Testis (tissue), 3 donors: ENCODE measurements around the gene ACKR4. TPM values are rescaled to one million over a fixed set of nuclear protein-coding genes. Genes with fewer than 3 reads are reported as not detected.
"Not testable (repeated sequence)": the region's sequence is repeated elsewhere in the genome, so short reads cannot be mapped to it uniquely, and the experiment has no call there.

ENCODE experiments used
- DNase-seq: peaks from one replicate; pipeline ENCODE4 v3.0.0-alpha.2; 2019
- H3K27ac ChIP-seq, 2 donors: fragments of 200-600 bp; sonication (generic); one replicate each; pipeline ENCODE4 v1.5.1; 2019
- H3K27me3 ChIP-seq: fragments of 200-600 bp; sonication (generic); one replicate; pipeline ENCODE4 v1.5.1; 2019
- H3K36me3 ChIP-seq: fragments of 200-600 bp; sonication (generic); one replicate; pipeline ENCODE4 v1.5.1; 2017; ENCODE audit warnings: low read depth; ENCODE audit errors: missing control alignments
- H3K4me1 ChIP-seq: fragments of 200-600 bp; sonication (generic); one replicate; pipeline ENCODE4 v1.5.1; 2019
- H3K4me3 ChIP-seq, 2 donors: fragments of 200-600 bp; sonication (generic); one replicate each; pipeline ENCODE4 v1.5.1; 2017 to 2019
- H3K9me3 ChIP-seq: fragments of 200-600 bp; sonication (generic); one replicate; pipeline ENCODE4 v1.5.1; 2017
- POLR2A ChIP-seq: fragments of 450-650 bp; IDR thresholded peaks from one replicate; pipeline ENCODE4 v1.6.1; 2017; ENCODE audit warnings: antibody characterized with exemption, mild to moderate bottlenecking, moderate library complexity
- WGBS, 2 donors: methylation state at CpG; one replicate each; pipeline ENCODE4 v1.1.5; 2018; 5-methylcytosine and 5-hydroxymethylcytosine counted together
- intact Hi-C: fragments of 100-400 bp; cut with DNase I; formaldehyde crosslinking; loops from one replicate; pipeline ENCODE4 v1.15.1; 2023; ENCODE audit warnings: low total_unique reads
- polyA plus RNA-seq: library from polyadenylated mRNA; stranded (reverse); fragments of 350-450 nt; fragmentation: Illumina TruSeq; extraction: RNeasy Lipid Tissue Mini Kit (QIAGEN cat#74804); gene quantifications from one replicate; pipeline ENCODE4 v1.2.3, GENCODE V29; 2014; ENCODE audit warnings: low read depth, low replicate concordance; ENCODE audit not compliant: insufficient read depth
- total RNA-seq, 2 donors: library from RNA; depleted of rRNA; stranded (reverse); fragments of >200 nt; gene quantifications; one replicate each; pipeline ENCODE4 v1.2.3, GENCODE V29; 2016
- TF ChIP-seq, protein P1 (sequence below), 3 experiments: fragments of 450-650 bp in 2 of 3; fragments of 200-600 bp in 1 of 3; sonication (generic) in 1 of 3; IDR thresholded peaks; one replicate each; pipeline ENCODE4 v1.5.1; 2016 to 2019; ENCODE audit warnings: antibody characterized with exemption in 3 of 3, mild to moderate bottlenecking in 2 of 3, moderate library complexity in 1 of 3

The ACKR4 gene
- total and polyA plus RNA-seq, 3 donors from 2014 or later: 0.16 to 1.2 TPM; not detected in 1

DNA sequence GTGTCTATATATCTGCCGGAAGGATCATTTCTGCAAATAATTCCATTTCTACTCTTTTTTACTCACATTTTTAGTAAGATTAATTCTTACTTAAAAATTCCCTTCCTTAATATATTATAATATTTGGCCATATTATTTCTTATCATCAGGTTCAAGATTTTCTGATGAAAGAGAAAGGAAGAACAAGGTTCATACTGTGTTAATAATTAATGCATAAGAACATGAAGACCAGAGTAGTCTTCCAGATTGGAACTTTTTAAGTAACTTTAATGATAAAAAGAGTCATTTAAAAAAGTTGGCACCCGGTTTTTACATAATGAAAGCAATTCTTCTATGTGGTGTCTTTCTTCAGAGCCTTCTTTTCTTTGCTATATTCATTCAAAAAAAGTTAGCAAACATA lies 590 bp downstream of the ACKR4 start:
- TF ChIP-seq POLR2A: no peak
- TF ChIP-seq, protein P1, sequence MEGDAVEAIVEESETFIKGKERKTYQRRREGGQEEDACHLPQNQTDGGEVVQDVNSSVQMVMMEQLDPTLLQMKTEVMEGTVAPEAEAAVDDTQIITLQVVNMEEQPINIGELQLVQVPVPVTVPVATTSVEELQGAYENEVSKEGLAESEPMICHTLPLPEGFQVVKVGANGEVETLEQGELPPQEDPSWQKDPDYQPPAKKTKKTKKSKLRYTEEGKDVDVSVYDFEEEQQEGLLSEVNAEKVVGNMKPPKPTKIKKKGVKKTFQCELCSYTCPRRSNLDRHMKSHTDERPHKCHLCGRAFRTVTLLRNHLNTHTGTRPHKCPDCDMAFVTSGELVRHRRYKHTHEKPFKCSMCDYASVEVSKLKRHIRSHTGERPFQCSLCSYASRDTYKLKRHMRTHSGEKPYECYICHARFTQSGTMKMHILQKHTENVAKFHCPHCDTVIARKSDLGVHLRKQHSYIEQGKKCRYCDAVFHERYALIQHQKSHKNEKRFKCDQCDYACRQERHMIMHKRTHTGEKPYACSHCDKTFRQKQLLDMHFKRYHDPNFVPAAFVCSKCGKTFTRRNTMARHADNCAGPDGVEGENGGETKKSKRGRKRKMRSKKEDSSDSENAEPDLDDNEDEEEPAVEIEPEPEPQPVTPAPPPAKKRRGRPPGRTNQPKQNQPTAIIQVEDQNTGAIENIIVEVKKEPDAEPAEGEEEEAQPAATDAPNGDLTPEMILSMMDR (IDR thresholded peaks at IDR 0.05): no peak
- Histone ChIP-seq H3K4me1 (no peaks in the 10 kb centered on the region), H3K27ac (no peak overlapping the region), H3K4me3 (no peak overlapping the region), H3K27me3 (no peaks in the 10 kb centered on the region), H3K36me3 (no peaks in the 10 kb centered on the region), H3K9me3 (no peaks in the 10 kb centered on the region)
- intact Hi-C loops: no loop called here
- WGBS, 2 donors: 55 to 60% methylated on average over 2 of the region's 2 CpGs
- no peak for DNase-seq

DNA sequence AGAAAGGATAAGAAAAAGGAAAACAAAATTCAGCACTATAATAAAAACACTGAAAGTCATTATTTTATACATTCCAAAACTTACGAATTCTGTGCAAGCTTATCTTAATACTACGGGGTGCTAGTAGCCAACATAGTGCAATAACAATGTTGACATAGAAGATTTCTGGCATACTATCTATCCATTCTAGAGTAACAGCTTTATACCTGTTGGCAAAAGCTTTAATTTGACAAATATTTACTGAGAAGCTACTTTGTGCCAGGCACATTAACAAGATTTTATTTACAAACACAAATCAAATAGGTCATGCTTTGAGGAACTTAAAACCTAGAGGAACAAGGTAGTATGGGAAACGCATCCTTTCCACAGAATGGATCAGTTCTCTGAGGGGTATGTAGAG lies 1.1 kb downstream of the ACKR4 start:
- Histone ChIP-seq H3K27ac (no peak overlapping the region), H3K9me3 (no peaks in the 10 kb centered on the region), H3K36me3 (no peaks in the 10 kb centered on the region), H3K4me1 (no peaks in the 10 kb centered on the region), H3K4me3 (no peak overlapping the region), H3K27me3 (no peaks in the 10 kb centered on the region)
- no peak for DNase-seq
- intact Hi-C loops: no loop called here
- 64 to 72% methylated on average over 3 of the region's 3 CpGs for WGBS, 2 donors
- TF ChIP-seq POLR2A: no peak
- TF ChIP-seq, protein P1 (IDR thresholded peaks at IDR 0.05): no peak

DNA sequence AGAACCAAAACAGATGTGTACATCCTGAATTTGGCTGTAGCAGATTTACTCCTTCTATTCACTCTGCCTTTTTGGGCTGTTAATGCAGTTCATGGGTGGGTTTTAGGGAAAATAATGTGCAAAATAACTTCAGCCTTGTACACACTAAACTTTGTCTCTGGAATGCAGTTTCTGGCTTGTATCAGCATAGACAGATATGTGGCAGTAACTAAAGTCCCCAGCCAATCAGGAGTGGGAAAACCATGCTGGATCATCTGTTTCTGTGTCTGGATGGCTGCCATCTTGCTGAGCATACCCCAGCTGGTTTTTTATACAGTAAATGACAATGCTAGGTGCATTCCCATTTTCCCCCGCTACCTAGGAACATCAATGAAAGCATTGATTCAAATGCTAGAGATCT lies 3.5 kb downstream of the ACKR4 start:
- DNase-seq, H3K27ac ChIP-seq, H3K27me3 ChIP-seq, H3K9me3 ChIP-seq, H3K4me3 ChIP-seq, H3K4me1 ChIP-seq, H3K36me3 ChIP-seq, intact Hi-C loops: not testable (repeated sequence)
- WGBS, 2 donors: no CpG with 5 or more reads among the region's 1 CpG

DNA sequence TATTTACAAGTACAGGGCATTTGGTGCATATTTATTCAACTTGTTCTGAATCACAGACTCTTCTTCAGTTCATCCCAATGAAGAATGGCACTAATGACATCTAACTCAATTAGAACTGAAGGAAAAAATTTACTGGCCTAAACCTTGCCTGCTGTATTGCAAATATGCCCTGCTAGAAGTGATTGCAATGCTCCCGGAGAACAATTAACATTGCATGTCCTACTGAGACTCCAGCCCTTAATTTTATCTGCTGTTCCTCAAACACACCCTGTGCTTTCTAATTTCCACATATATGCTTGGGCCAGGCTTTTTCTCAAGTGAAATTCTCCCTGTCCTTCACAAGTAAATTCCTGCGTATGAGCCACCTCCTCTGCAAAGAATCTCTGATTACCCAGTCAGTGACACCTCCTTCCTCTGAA lies 8.3 kb downstream of the ACKR4 start:
- no peak for DNase-seq
- intact Hi-C loops: no loop called here
- no peak overlapping the region for H3K4me3 ChIP-seq
- no peaks in the 10 kb centered on the region for H3K36me3 ChIP-seq
- no peaks in the 10 kb centered on the region for H3K4me1 ChIP-seq
- H3K27me3 ChIP-seq: no peaks in the 10 kb centered on the region
- WGBS, 2 donors: 55 to 60% methylated on average over 2 of the region's 2 CpGs
- no peak overlapping the region for H3K27ac ChIP-seq
- H3K9me3 ChIP-seq: no peaks in the 10 kb centered on the region
- TF ChIP-seq POLR2A: no peak
- TF ChIP-seq, protein P1 (IDR thresholded peaks at IDR 0.05): no peak

DNA sequence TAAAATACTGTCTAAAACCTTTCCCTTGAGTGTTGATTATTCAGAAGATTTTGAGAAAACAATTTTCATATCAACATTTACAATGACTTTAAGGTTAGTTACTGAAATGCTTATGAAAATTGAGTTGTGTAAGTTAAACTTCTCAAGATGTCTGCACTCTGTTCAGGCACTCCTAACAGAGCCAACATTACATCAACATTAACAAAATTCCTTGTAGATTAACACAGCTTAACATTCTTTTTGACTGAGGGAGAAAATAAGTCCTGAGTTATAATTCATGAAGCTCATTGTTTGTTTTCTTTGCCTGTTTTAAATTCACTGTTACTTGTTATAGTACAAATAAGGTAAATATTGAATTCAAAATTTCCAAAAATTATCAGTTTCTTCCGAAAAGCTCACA lies 9.0 kb downstream of the ACKR4 start:
- H3K9me3 ChIP-seq: no peaks in the 10 kb centered on the region
- no peak for TF ChIP-seq POLR2A
- TF ChIP-seq, protein P1 (IDR thresholded peaks at IDR 0.05): no peak
- H3K36me3 ChIP-seq: no peaks in the 10 kb centered on the region
- no peaks in the 10 kb centered on the region for H3K27me3 ChIP-seq
- H3K4me3 ChIP-seq: no peak overlapping the region
- H3K27ac ChIP-seq: no peak overlapping the region
- no peaks in the 10 kb centered on the region for H3K4me1 ChIP-seq
- WGBS, 2 donors: 94% methylated on average over 1 of the region's 1 CpG
- no peak for DNase-seq
- intact Hi-C loops: no loop called here

DNA sequence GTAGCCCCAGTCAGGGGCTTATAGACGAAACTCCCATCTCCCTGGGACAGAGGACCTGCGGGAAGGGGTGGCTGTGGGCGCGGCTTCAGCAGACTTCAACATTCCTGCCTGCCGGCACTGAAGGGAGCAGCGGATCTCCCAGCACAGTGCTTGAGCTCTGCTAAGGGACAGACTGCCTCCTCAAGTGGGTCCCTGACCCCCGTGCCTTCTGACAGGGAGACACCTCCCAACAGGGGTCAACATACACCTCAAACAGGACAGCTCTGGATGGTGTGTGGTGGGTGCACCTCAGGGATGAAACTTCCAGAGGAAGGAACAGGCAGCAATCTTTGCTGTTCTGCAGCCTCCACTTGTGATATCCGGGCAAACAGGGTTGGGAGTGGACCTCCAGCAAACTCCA lies 9.6 kb downstream of the ACKR4 start:
- H3K4me1 ChIP-seq, H3K27me3 ChIP-seq, intact Hi-C loops, H3K4me3 ChIP-seq, H3K9me3 ChIP-seq, DNase-seq, H3K36me3 ChIP-seq, H3K27ac ChIP-seq: not testable (repeated sequence)
- 88 to 94% methylated on average over 7 to 8 of the region's 8 CpGs for WGBS, 2 donors

DNA sequence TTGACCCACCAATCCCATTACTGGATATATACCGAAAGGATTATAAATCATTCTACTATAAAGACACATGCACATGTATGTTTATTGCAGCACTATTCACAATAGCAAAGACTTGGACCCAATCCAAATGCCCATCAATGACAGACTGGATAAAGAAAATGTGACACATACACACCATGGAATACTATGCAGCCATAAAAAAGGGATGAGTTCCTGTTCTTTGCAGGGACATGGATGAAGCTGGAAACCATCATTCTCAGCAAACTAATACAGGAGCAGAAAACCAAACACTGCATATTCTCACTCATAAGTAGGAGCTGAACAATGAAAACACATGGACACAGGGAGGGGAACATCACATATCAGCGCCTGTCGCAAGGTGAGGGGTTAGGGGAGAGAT lies 18.2 kb downstream of the ACKR4 start:
- H3K4me3 ChIP-seq, DNase-seq, H3K27me3 ChIP-seq, H3K27ac ChIP-seq, intact Hi-C loops, H3K4me1 ChIP-seq, H3K36me3 ChIP-seq, H3K9me3 ChIP-seq: not testable (repeated sequence)
- WGBS, 2 donors: 97 to 98% methylated on average over 3 of the region's 3 CpGs
